DND-41 (cell line): ENCODE measurements around the gene TRPM5.

Experiments used
- ATAC-seq: fragments of 200-7000 bp; cut with Tn5 transposase; 3 replicates; pipeline ENCODE4 v1.9.1; 2021; ENCODE audit warnings: low read depth; ENCODE audit not compliant: insufficient read depth
- DNase-seq: peaks from one replicate; pipeline ENCODE4 v3.0.0-alpha.2; 2020
- H2AFZ ChIP-seq: 2 replicates; pipeline ENCODE4 v1.6.0; 2012; ENCODE audit warnings: low read depth, low read length
- H3K27ac ChIP-seq: 2 replicates; pipeline ENCODE4 v1.5.1; 2012; ENCODE audit warnings: low read length, inconsistent platforms
- H3K27me3 ChIP-seq: fragments of 200-600 bp; sonication (generic); 2 replicates; pipeline ENCODE4 v1.6.0; 2012; ENCODE audit warnings: low read length, mild to moderate bottlenecking, inconsistent platforms; ENCODE audit not compliant: insufficient read depth, poor library complexity
- H3K36me3 ChIP-seq: 2 replicates; pipeline ENCODE4 v1.5.1; 2012; ENCODE audit warnings: low read length, inconsistent platforms; ENCODE audit not compliant: insufficient read depth
- H3K4me1 ChIP-seq: 2 replicates; pipeline ENCODE4 v1.5.1; 2012; ENCODE audit warnings: mild to moderate bottlenecking, low read length; ENCODE audit not compliant: insufficient read depth
- H3K4me2 ChIP-seq: 2 replicates; pipeline ENCODE4 v1.6.0; 2012; ENCODE audit warnings: mild to moderate bottlenecking, moderate library complexity, low read length, inconsistent platforms; ENCODE audit not compliant: insufficient read depth
- H3K4me3 ChIP-seq, 2 experiments: fragments of 200-600 bp in 1 of 2; shearing (Covaris generic) in 1 of 2; 2 replicates each; pipeline ENCODE4 v1.5.1; 2012 to 2016; ENCODE audit warnings: inconsistent platforms in 2 of 2, low read length in 2 of 2, mild to moderate bottlenecking in 2 of 2, low read depth in 1 of 2, moderate library complexity in 1 of 2
- H3K79me2 ChIP-seq: 2 replicates; pipeline ENCODE4 v1.6.0; 2012; ENCODE audit warnings: low read length, inconsistent platforms; ENCODE audit not compliant: insufficient read depth
- H3K9ac ChIP-seq: 2 replicates; pipeline ENCODE4 v1.6.0; 2012; ENCODE audit warnings: low read depth, mild to moderate bottlenecking, inconsistent platforms, low read length, moderate library complexity
- H3K9me3 ChIP-seq: 2 replicates; pipeline ENCODE4 v1.5.1; 2012; ENCODE audit warnings: low read length, moderate library complexity, mild to moderate bottlenecking, inconsistent platforms; ENCODE audit not compliant: insufficient read depth, severe bottlenecking
- H4K20me1 ChIP-seq: 2 replicates; pipeline ENCODE4 v1.6.0; 2012; ENCODE audit warnings: low read length; ENCODE audit not compliant: insufficient read depth
- EZH2 ChIP-seq: IDR thresholded peaks from 3 replicates; pipeline ENCODE4 v1.6.1; 2012; ENCODE audit warnings: borderline replicate concordance, low read depth, mild to moderate bottlenecking, moderate library complexity, low read length, inconsistent platforms; ENCODE audit not compliant: severe bottlenecking
- TF ChIP-seq, protein P1 (sequence below): IDR thresholded peaks from 2 replicates; pipeline ENCODE4 v1.5.1; 2012; ENCODE audit warnings: borderline replicate concordance, low read length, moderate library complexity, mild to moderate bottlenecking; ENCODE audit not compliant: poor library complexity, severe bottlenecking; ENCODE audit errors: extremely low read depth

TRPM5 gene

GRCh38 chr11:2451336-2451735 lies 7.0 kb upstream of the TRPM5 start:
- Histone ChIP-seq H3K27ac (no peak overlapping the region), H3K4me2 (no peak overlapping the region), H3K4me3 (no peak overlapping the region), H3K9ac (no peak overlapping the region), H3K4me1 (no peaks in the 10 kb centered on the region), H3K9me3 (no peaks in the 10 kb centered on the region), H2AFZ (no peak overlapping the region), H3K79me2 (no peaks in the 10 kb centered on the region), H3K27me3 (no peaks in the 10 kb centered on the region), H4K20me1 (peaks cover 8% of the 10 kb centered on the region), H3K36me3 (no peaks in the 10 kb centered on the region)
- DNase-seq (no peak), ATAC-seq (no peak)
- TF ChIP-seq EZH2 = no peak

- no peak for ATAC-seq
- Histone ChIP-seq H4K20me1 (peaks cover 8% of the 10 kb centered on the region), H3K9ac (no peak overlapping the region), H3K4me1 (no peaks in the 10 kb centered on the region), H2AFZ (no peak overlapping the region), H3K4me3 (no peak overlapping the region), H3K27me3 (no peaks in the 10 kb centered on the region), H3K79me2 (no peaks in the 10 kb centered on the region), H3K27ac (no peak overlapping the region), H3K9me3 (no peaks in the 10 kb centered on the region), H3K4me2 (no peak overlapping the region), H3K36me3 (no peaks in the 10 kb centered on the region)
- TF ChIP-seq, protein P1, sequence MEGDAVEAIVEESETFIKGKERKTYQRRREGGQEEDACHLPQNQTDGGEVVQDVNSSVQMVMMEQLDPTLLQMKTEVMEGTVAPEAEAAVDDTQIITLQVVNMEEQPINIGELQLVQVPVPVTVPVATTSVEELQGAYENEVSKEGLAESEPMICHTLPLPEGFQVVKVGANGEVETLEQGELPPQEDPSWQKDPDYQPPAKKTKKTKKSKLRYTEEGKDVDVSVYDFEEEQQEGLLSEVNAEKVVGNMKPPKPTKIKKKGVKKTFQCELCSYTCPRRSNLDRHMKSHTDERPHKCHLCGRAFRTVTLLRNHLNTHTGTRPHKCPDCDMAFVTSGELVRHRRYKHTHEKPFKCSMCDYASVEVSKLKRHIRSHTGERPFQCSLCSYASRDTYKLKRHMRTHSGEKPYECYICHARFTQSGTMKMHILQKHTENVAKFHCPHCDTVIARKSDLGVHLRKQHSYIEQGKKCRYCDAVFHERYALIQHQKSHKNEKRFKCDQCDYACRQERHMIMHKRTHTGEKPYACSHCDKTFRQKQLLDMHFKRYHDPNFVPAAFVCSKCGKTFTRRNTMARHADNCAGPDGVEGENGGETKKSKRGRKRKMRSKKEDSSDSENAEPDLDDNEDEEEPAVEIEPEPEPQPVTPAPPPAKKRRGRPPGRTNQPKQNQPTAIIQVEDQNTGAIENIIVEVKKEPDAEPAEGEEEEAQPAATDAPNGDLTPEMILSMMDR = no peak
- no peak for TF ChIP-seq EZH2
- DNase-seq = no peak
Observed at GRCh38 chr11:2450321-2451041, 6.2 kb upstream of the TRPM5 start.

DNA sequence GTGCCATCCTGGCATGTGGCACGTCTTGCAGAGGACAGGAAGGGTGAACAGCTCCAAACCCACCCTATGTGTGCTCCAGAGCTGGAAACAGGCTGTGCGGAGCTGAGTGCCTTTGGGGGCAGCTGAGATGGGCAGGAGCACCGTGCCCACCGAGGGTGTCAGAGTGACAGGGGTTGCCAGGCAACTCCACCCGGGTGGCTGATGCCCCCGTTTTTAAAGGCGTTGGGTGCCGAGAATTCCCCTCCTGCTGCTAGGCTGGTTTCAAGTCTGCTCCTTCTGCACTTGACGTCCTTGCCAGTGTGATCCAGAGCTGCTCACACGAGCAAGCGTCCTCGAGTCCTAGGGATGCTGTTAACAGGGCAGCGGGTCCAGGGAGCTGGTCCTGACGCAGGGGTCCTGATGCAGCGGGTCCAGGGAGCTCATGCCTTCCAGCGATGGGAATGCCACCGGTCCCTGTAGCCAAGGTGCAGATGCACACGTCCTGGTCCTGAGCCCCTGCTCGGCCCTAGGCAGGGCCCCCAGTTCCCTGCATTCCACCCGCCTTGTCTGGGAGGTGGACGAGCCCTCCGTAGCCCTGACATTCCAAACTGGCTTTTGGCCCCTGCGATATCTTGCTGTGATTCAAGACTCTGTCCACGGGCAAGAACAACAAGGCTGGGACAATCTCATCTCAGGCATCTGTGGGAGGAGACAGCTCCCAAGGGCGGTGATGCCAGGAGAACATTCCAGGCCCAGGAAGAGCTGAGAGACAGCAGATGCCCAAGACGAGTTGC lies 5.4 kb upstream of the TRPM5 start:
- Histone ChIP-seq H3K9me3 (no peaks in the 10 kb centered on the region), H3K4me2 (no peak overlapping the region), H3K27ac (no peak overlapping the region), H3K4me3 (no peak overlapping the region), H3K36me3 (no peaks in the 10 kb centered on the region), H3K9ac (no peak overlapping the region), H3K27me3 (no peaks in the 10 kb centered on the region), H3K4me1 (no peaks in the 10 kb centered on the region), H3K79me2 (no peaks in the 10 kb centered on the region), H4K20me1 (peaks cover 8% of the 10 kb centered on the region), H2AFZ (no peak overlapping the region)
- DNase-seq (no peak), ATAC-seq (no peak)
- no peak for TF ChIP-seq EZH2
- TF ChIP-seq, protein P1 = no peak
